OCI-LY1 (cell line): ENCODE measurements around the gene PRF1.

Source experiments
- H2AFZ ChIP-seq: fragments of 200-600 bp; sonication (generic), shearing (Covaris generic); 2 replicates; pipeline ENCODE4 v1.6.0; 2014; ENCODE audit warnings: antibody characterized with exemption, mild to moderate bottlenecking, low read length
- H3F3A ChIP-seq: fragments of 200-600 bp; sonication (generic), shearing (Covaris generic); 2 replicates; pipeline ENCODE4 v1.6.0; 2014; ENCODE audit warnings: mild to moderate bottlenecking, antibody characterized with exemption, low read length, moderate library complexity; ENCODE audit not compliant: insufficient read depth
- H3K27ac ChIP-seq: fragments of 200-600 bp; sonication (generic); 2 replicates; pipeline ENCODE4 v1.5.1; 2014; ENCODE audit warnings: low read length, mixed run types, mild to moderate bottlenecking, low read depth; ENCODE audit not compliant: poor library complexity, severe bottlenecking
- H3K27me3 ChIP-seq: fragments of 200-600 bp; sonication (generic); 2 replicates; pipeline ENCODE4 v1.6.0; 2014; ENCODE audit warnings: antibody characterized with exemption, mild to moderate bottlenecking, low read length, moderate library complexity; ENCODE audit not compliant: insufficient read depth
- H3K36me3 ChIP-seq: fragments of 200-600 bp; sonication (generic); 2 replicates; pipeline ENCODE4 v1.6.1; 2014; ENCODE audit warnings: mild to moderate bottlenecking, antibody characterized with exemption, low read length, moderate library complexity, mixed read lengths; ENCODE audit not compliant: insufficient read depth
- H3K4me1 ChIP-seq: fragments of 200-600 bp; sonication (generic); 2 replicates; pipeline ENCODE4 v1.5.1; 2014; ENCODE audit warnings: mild to moderate bottlenecking, low read length, moderate library complexity; ENCODE audit not compliant: insufficient read depth, severe bottlenecking
- H3K4me2 ChIP-seq: fragments of 200-600 bp; sonication (generic), shearing (Covaris generic); 2 replicates; pipeline ENCODE4 v1.6.1; 2014; ENCODE audit warnings: low read length
- H3K4me3 ChIP-seq: fragments of 200-600 bp; sonication (generic); 2 replicates; pipeline ENCODE4 v1.5.1; 2014; ENCODE audit warnings: low read length, low read depth, mild to moderate bottlenecking, mixed read lengths; ENCODE audit not compliant: poor library complexity, severe bottlenecking
- H3K79me2 ChIP-seq: fragments of 200-600 bp; shearing (Covaris generic); 2 replicates; pipeline ENCODE4 v1.6.1; 2016; ENCODE audit warnings: mixed run types, low read length, mixed read lengths; ENCODE audit not compliant: insufficient read depth
- H3K9ac ChIP-seq: fragments of 200-600 bp; sonication (generic), shearing (Covaris generic); 2 replicates; pipeline ENCODE4 v1.6.1; 2014; ENCODE audit warnings: mild to moderate bottlenecking, low read length, mixed read lengths
- H3K9me2 ChIP-seq: fragments of 200-600 bp; sonication (generic), shearing (Covaris generic); 2 replicates; pipeline ENCODE4 v1.6.1; 2014; ENCODE audit warnings: low read depth, mild to moderate bottlenecking, low read length, mixed read lengths
- H3K9me3 ChIP-seq: fragments of 200-600 bp; shearing (Covaris generic); 2 replicates; pipeline ENCODE4 v1.6.1; 2014; ENCODE audit warnings: low read length, mixed read lengths
- H4K20me1 ChIP-seq: fragments of 200-600 bp; sonication (generic), shearing (Covaris generic); 2 replicates; pipeline ENCODE4 v1.6.0; 2016; ENCODE audit warnings: mild to moderate bottlenecking, low read length; ENCODE audit not compliant: insufficient read depth
- CTCF ChIP-seq: fragments of 200-600 bp; sonication (generic), shearing (Covaris generic); IDR thresholded peaks from 2 replicates; pipeline ENCODE4 v1.5.1; 2017; ENCODE audit warnings: mild to moderate bottlenecking, antibody characterized with exemption, low read length, moderate library complexity, mixed read lengths
- EZH2 ChIP-seq: fragments of 200-600 bp; sonication (generic), shearing (Covaris generic); IDR thresholded peaks from 2 replicates; pipeline ENCODE4 v1.8.0; 2017; ENCODE audit warnings: borderline replicate concordance, mixed run types, mild to moderate bottlenecking, antibody characterized with exemption, low read length, moderate library complexity, mixed read lengths

The PRF1 gene

GRCh38 chr10:70571636-70572439 lies 30.7 kb downstream of the PRF1 start:
- Histone ChIP-seq H3K4me3 (no peak overlapping the region), H3K79me2 (no peaks in the 10 kb centered on the region), H3K9me2 (no peaks in the 10 kb centered on the region), H3K27me3 (no peaks in the 10 kb centered on the region), H4K20me1 (no peaks in the 10 kb centered on the region), H3K4me2 (no peak overlapping the region), H3F3A (peaks cover 4% of the 10 kb centered on the region; the same call in 1 of the 2 replicates), H3K9ac (no peak overlapping the region; the same call in 1 of the 2 replicates), H3K27ac (peak overlapping the region; percentile 90), H3K9me3 (no peaks in the 10 kb centered on the region), H3K36me3 (peaks cover 40% of the 10 kb centered on the region; the same call in 1 of the 2 replicates), H3K4me1 (peaks cover 52% of the 10 kb centered on the region), H2AFZ (no peak overlapping the region)
- TF ChIP-seq EZH2 (no peak), CTCF (no peak)

GRCh38 chr10:70571236-70571635 lies 31.3 kb downstream of the PRF1 start:
- H3K79me2 ChIP-seq = no peaks in the 10 kb centered on the region
- no peaks in the 10 kb centered on the region for H4K20me1 ChIP-seq
- no peak for TF ChIP-seq EZH2
- TF ChIP-seq CTCF = no peak
- H2AFZ ChIP-seq = no peak overlapping the region
- H3K9ac ChIP-seq = no peak overlapping the region; the same call in 1 of the 2 replicates
- H3K9me3 ChIP-seq = no peaks in the 10 kb centered on the region
- no peaks in the 10 kb centered on the region for H3F3A ChIP-seq
- no peak overlapping the region for H3K4me2 ChIP-seq
- no peaks in the 10 kb centered on the region for H3K27me3 ChIP-seq
- no peaks in the 10 kb centered on the region for H3K9me2 ChIP-seq
- peaks cover 46% of the 10 kb centered on the region for H3K4me1 ChIP-seq
- peaks cover 46% of the 10 kb centered on the region; the same call in 1 of the 2 replicates for H3K36me3 ChIP-seq
- no peak overlapping the region for H3K4me3 ChIP-seq
- peak overlapping the region; percentile 90 for H3K27ac ChIP-seq

- no peaks in the 10 kb centered on the region for H4K20me1 ChIP-seq
- H3K27ac ChIP-seq = peak overlapping the region; percentile 20
- no peak overlapping the region for H2AFZ ChIP-seq
- H3K4me1 ChIP-seq = peaks cover 39% of the 10 kb centered on the region
- H3K27me3 ChIP-seq = no peaks in the 10 kb centered on the region
- no peak overlapping the region for H3K4me2 ChIP-seq
- H3K36me3 ChIP-seq = peaks cover 68% of the 10 kb centered on the region; the same call in 1 of the 2 replicates
- no peak overlapping the region for H3K4me3 ChIP-seq
- no peaks in the 10 kb centered on the region for H3F3A ChIP-seq
- H3K79me2 ChIP-seq = no peaks in the 10 kb centered on the region
- H3K9ac ChIP-seq = no peak overlapping the region
- no peaks in the 10 kb centered on the region for H3K9me2 ChIP-seq
- no peaks in the 10 kb centered on the region for H3K9me3 ChIP-seq
- no peak for TF ChIP-seq EZH2
- no peak for TF ChIP-seq CTCF
Observed at GRCh38 chr10:70568781-70569495, 33.6 kb downstream of the PRF1 start.
